PC-3 (cell line): ENCODE data around the gene IRS2. TPM values are rescaled to one million over a fixed set of nuclear protein-coding genes. Genes with fewer than 3 reads are reported as not detected.

Experiments
- ATAC-seq: fragments of 200-7000 bp; cut with Tn5 transposase; 2 replicates; pipeline ENCODE4 v1.9.1; 2020; ENCODE audit warnings: mild to moderate bottlenecking, moderate library complexity
- BruUV-seq: library from RNA; stranded (reverse); fragments of 400-500 nt; replicated peaks from 2 replicates; lab custom pipeline; 2021; lab: Mats Ljungman, UMichigan
- CTCF ChIA-PET: fragments of 300-600 bp; sonication (Branson Sonifier 250); formaldehyde crosslinking; loops from one replicate; lab custom pipeline; 2022; ENCODE audit warnings: antibody characterized with exemption; lab: Charles Lee
- POLR2A ChIA-PET: fragments of 300-600 bp; sonication (Branson Sonifier 250); formaldehyde crosslinking; loops from one replicate; lab custom pipeline; 2022; ENCODE audit warnings: antibody characterized with exemption; ENCODE audit not compliant: unreplicated experiment; lab: Charles Lee
- DNase-seq: peaks from one replicate; pipeline ENCODE4 v3.0.0-alpha.2; 2015
- H2AFZ ChIP-seq: fragments of 300-600 bp; sonication (generic); 2 replicates; pipeline ENCODE4 v1.6.0; 2016; ENCODE audit warnings: antibody characterized with exemption, low read length
- H3F3A ChIP-seq: fragments of 300-600 bp; sonication (generic); one replicate; pipeline ENCODE4 v1.6.0; 2017; ENCODE audit warnings: antibody characterized with exemption, low read length, control low read depth, mild to moderate bottlenecking; ENCODE audit not compliant: unreplicated experiment
- H3K27ac ChIP-seq: fragments of 300-600 bp; sonication (generic); 2 replicates; pipeline ENCODE4 v1.5.1; 2016; ENCODE audit warnings: mild to moderate bottlenecking, low read length
- H3K27me3 ChIP-seq: fragments of 300-600 bp; sonication (generic); 2 replicates; pipeline ENCODE4 v1.6.1; 2016; ENCODE audit warnings: low read length, mixed read lengths
- H3K36me3 ChIP-seq: fragments of 300-600 bp; sonication (generic); 2 replicates; pipeline ENCODE4 v1.6.1; 2016; ENCODE audit warnings: low read depth, mixed run types, low read length, mixed read lengths
- H3K4me1 ChIP-seq: fragments of 300-600 bp; sonication (generic); 2 replicates; pipeline ENCODE4 v1.5.1; 2016; ENCODE audit warnings: low read length; ENCODE audit not compliant: insufficient read depth
- H3K4me2 ChIP-seq: fragments of 300-600 bp; sonication (generic); 2 replicates; pipeline ENCODE4 v1.6.0; 2016; ENCODE audit warnings: low read length
- H3K4me3 ChIP-seq: fragments of 300-600 bp; sonication (generic); 2 replicates; pipeline ENCODE4 v1.5.1; 2016; ENCODE audit warnings: mild to moderate bottlenecking, low read length, mixed read lengths
- H3K79me2 ChIP-seq: fragments of 300-600 bp; sonication (generic); 2 replicates; pipeline ENCODE4 v1.6.1; 2017; ENCODE audit warnings: low read length, mixed read lengths
- H3K9ac ChIP-seq: fragments of 300-600 bp; sonication (generic); 2 replicates; pipeline ENCODE4 v1.6.0; 2016; ENCODE audit warnings: mild to moderate bottlenecking, low read length
- H3K9me2 ChIP-seq: fragments of 300-600 bp; sonication (generic); replicated peaks from 2 replicates; pipeline ENCODE4 v1.6.1; 2016; ENCODE audit warnings: mixed run types, low read length, mixed read lengths
- H3K9me3 ChIP-seq: fragments of 300-600 bp; sonication (generic); 2 replicates; pipeline ENCODE4 v1.6.1; 2016; ENCODE audit warnings: low read length, mixed read lengths
- H4K20me1 ChIP-seq: fragments of 300-600 bp; sonication (generic); 2 replicates; pipeline ENCODE4 v1.6.1; 2016; ENCODE audit warnings: low read length, mixed read lengths
- CTCF ChIP-seq: fragments of 300-600 bp; sonication (generic); conservative IDR thresholded peaks from 2 replicates; pipeline ENCODE4 v1.5.1; 2017; ENCODE audit warnings: antibody characterized with exemption, low read depth, mild to moderate bottlenecking, low read length
- EZH2 ChIP-seq: fragments of 300-600 bp; sonication (generic); IDR thresholded peaks from one replicate; pipeline ENCODE4 v1.6.1; 2017; ENCODE audit warnings: antibody characterized with exemption, mild to moderate bottlenecking, low read length; ENCODE audit not compliant: unreplicated experiment
- EZH2phosphoT487 ChIP-seq: fragments of 300-600 bp; sonication (generic); IDR thresholded peaks from 2 replicates; pipeline ENCODE4 v1.6.1; 2018; ENCODE audit warnings: mild to moderate bottlenecking, antibody characterized with exemption, low read length, borderline replicate concordance
- intact Hi-C: fragments of 100-400 bp; cut with micrococcal nuclease; formaldehyde crosslinking; loops from 2 replicates; pipeline ENCODE4 v1.9.0; 2023
- total RNA-seq: library from RNA; depleted of rRNA; stranded (reverse); fragments of >200 nt; gene quantifications from 2 replicates; pipeline ENCODE4 v1.2.3, GENCODE V29; 2014

Gene IRS2
- total RNA-seq, 1 experiment from 2014 or later, result 5.6 TPM

DNA sequence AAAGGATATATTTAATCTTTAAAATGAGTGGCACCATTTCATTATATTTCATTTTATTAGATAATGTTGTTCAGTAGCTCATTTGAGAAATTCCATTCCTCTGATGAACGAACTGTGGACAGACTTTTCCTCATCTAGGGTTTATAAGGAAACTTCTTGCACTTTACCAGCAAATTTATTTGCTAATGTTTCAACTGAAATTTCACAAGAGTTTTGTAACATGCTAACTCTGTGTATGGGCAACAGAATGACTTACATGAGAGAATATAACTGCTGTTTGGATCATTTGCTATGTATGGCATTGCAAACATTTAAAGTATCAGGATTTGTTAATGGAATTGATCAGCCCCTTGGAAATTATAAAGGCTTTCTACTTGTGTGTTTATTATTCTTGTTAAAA is 3.7 kb upstream of the IRS2 start:
- TF ChIP-seq CTCF (no peak), EZH2phosphoT487 (no peak), EZH2 (no peak)

GRCh38 chr13:109789262-109789661 is 2.9 kb upstream of the IRS2 start:
- Histone ChIP-seq H2AFZ (no peak overlapping the region), H3K36me3 (no peaks in the 10 kb centered on the region), H4K20me1 (no peaks in the 10 kb centered on the region), H3F3A (peaks cover 2% of the 10 kb centered on the region), H3K4me1 (peaks cover 8% of the 10 kb centered on the region; the same call in 1 of the 2 replicates), H3K4me3 (no peak overlapping the region), H3K9me2 (no peaks in the 10 kb centered on the region), H3K4me2 (no peak overlapping the region), H3K27ac (no peak overlapping the region), H3K79me2 (peaks cover 4% of the 10 kb centered on the region), H3K27me3 (no peaks in the 10 kb centered on the region), H3K9ac (no peak overlapping the region), H3K9me3 (no peaks in the 10 kb centered on the region)
- BruUV-seq, result no TSS peak
- POLR2A ChIA-PET, result no interaction called here
- CTCF ChIA-PET, result interaction anchor here (0.7 kb wide), 1 partner anchor 653 kb away, joined by 3 read pairs; no protein-coding TSS in a partner anchor
- ATAC-seq (no peak), DNase-seq (no peak)
- no peak for TF ChIP-seq EZH2phosphoT487
- TF ChIP-seq CTCF, result no peak
- TF ChIP-seq EZH2, result no peak
- intact Hi-C loops, result loop anchor here (5.0 to 10.0 kb wide), 2 partner anchors 514 to 872 kb away; no protein-coding TSS in a partner anchor

More for the DNA sequence above, 3.7 kb upstream of the IRS2 start:
- ChIA-PET CTCF (no interaction called here), POLR2A (interaction anchor here (0.6 kb wide), 1 partner anchor 10 kb away, joined by 4 read pairs; no protein-coding TSS in a partner anchor)
- no peak overlapping the region for H3K4me3 ChIP-seq
- BruUV-seq, result no TSS peak
- ATAC-seq (no peak), DNase-seq (no peak)
- H3F3A ChIP-seq, result peaks cover 2% of the 10 kb centered on the region
- H2AFZ ChIP-seq, result no peak overlapping the region
- no peak overlapping the region for H3K27ac ChIP-seq
- peaks cover 1% of the 10 kb centered on the region; the same call in 1 of the 2 replicates for H3K79me2 ChIP-seq
- peaks cover 13% of the 10 kb centered on the region; the same call in 1 of the 2 replicates for H3K4me1 ChIP-seq
- no peak overlapping the region for H3K9ac ChIP-seq
- no peak overlapping the region for H3K4me2 ChIP-seq
- intact Hi-C loops, result loop anchor here (2.0 kb wide), 2 partner anchors 209 to 319 kb away; no protein-coding TSS in a partner anchor
- no peaks in the 10 kb centered on the region for H3K27me3 ChIP-seq
- H3K36me3 ChIP-seq, result no peaks in the 10 kb centered on the region
- H4K20me1 ChIP-seq, result no peaks in the 10 kb centered on the region
- no peaks in the 10 kb centered on the region for H3K9me2 ChIP-seq
- H3K9me3 ChIP-seq, result no peaks in the 10 kb centered on the region
